A673 (cell line): Measurements from ENCODE around the gene PSME3IP1. TPM values are rescaled to one million over a fixed set of nuclear protein-coding genes. Genes with fewer than 3 reads are reported as not detected.

Experiments used
- BruUV-seq: library from RNA; stranded (reverse); fragments of 400-500 nt; replicated peaks from 2 replicates; lab custom pipeline; 2021; lab: Mats Ljungman, UMichigan
- CTCF ChIA-PET: fragments of 300-600 bp; sonication (Branson Sonifier 250); formaldehyde crosslinking; loops from one replicate; lab custom pipeline; 2022; ENCODE audit warnings: antibody characterized with exemption; lab: Charles Lee
- POLR2A ChIA-PET: fragments of 300-600 bp; sonication (Branson Sonifier 250); formaldehyde crosslinking; loops from one replicate; lab custom pipeline; 2022; ENCODE audit warnings: antibody characterized with exemption; ENCODE audit not compliant: low non-redundant PET; lab: Charles Lee
- DNase-seq: peaks from one replicate; pipeline ENCODE4 v3.0.0-alpha.2; 2015; ENCODE audit warnings: low spot score
- H3K27ac ChIP-seq: fragments of 200-600 bp; sonication (generic); 2 replicates; pipeline ENCODE4 v1.5.1; 2016; ENCODE audit warnings: mixed run types, low read depth, mild to moderate bottlenecking, mixed read lengths, antibody characterized with exemption, low read length; ENCODE audit not compliant: poor library complexity, severe bottlenecking
- H3K27me3 ChIP-seq: fragments of 200-600 bp; sonication (generic); replicated peaks from 2 replicates; pipeline ENCODE4 v1.6.1; 2017; ENCODE audit warnings: mixed run types, low read depth, mild to moderate bottlenecking, mixed read lengths, antibody characterized with exemption, low read length; ENCODE audit not compliant: insufficient read depth, poor library complexity
- H3K36me3 ChIP-seq: fragments of 200-600 bp; sonication (generic); 2 replicates; pipeline ENCODE4 v1.6.1; 2016; ENCODE audit warnings: mixed run types, mild to moderate bottlenecking, mixed read lengths, antibody characterized with exemption, low read length; ENCODE audit not compliant: insufficient read depth, poor library complexity, severe bottlenecking
- H3K4me1 ChIP-seq: fragments of 200-600 bp; sonication (generic); 2 replicates; pipeline ENCODE4 v1.6.1; 2017; ENCODE audit warnings: mixed run types, mild to moderate bottlenecking, mixed read lengths, antibody characterized with exemption, low read length; ENCODE audit not compliant: insufficient read depth, poor library complexity, severe bottlenecking
- H3K4me3 ChIP-seq: fragments of 200-600 bp; sonication (generic); 2 replicates; pipeline ENCODE4 v1.5.1; 2016; ENCODE audit warnings: low read depth, mixed run types, mild to moderate bottlenecking, mixed read lengths, low read length; ENCODE audit not compliant: poor library complexity, severe bottlenecking
- H3K9me3 ChIP-seq: fragments of 200-600 bp; sonication (generic); 2 replicates; pipeline ENCODE4 v1.6.1; 2016; ENCODE audit warnings: mixed run types, low read depth, mild to moderate bottlenecking, mixed read lengths, antibody characterized with exemption, low read length; ENCODE audit not compliant: poor library complexity, severe bottlenecking
- EZH2 ChIP-seq: fragments of 200-600 bp; sonication (generic); IDR thresholded peaks from 2 replicates; pipeline ENCODE4 v1.6.1; 2017; ENCODE audit warnings: borderline replicate concordance, low read depth, mild to moderate bottlenecking, mixed read lengths, antibody characterized with exemption, low read length; ENCODE audit not compliant: poor library complexity, severe bottlenecking
- intact Hi-C: fragments of 100-400 bp; cut with micrococcal nuclease; formaldehyde crosslinking; loops from one replicate; pipeline ENCODE4 v1.10.0; 2022; ENCODE audit not compliant: unreplicated experiment
- total RNA-seq: library from RNA; stranded (reverse); gene quantifications from 2 replicates; pipeline ENCODE4 v1.2.3, GENCODE V29; 2021
- TF ChIP-seq, protein P1 (sequence below): fragments of 300-800, 200-600 bp; sonication (generic); conservative IDR thresholded peaks from 2 replicates; pipeline ENCODE4 v1.5.1; 2017; ENCODE audit warnings: low read depth, mild to moderate bottlenecking, antibody characterized with exemption, low read length, moderate library complexity, mixed read lengths

PSME3IP1 gene
- total RNA-seq, 1 experiment from 2014 or later: 128 TPM

- TF ChIP-seq, protein P1, sequence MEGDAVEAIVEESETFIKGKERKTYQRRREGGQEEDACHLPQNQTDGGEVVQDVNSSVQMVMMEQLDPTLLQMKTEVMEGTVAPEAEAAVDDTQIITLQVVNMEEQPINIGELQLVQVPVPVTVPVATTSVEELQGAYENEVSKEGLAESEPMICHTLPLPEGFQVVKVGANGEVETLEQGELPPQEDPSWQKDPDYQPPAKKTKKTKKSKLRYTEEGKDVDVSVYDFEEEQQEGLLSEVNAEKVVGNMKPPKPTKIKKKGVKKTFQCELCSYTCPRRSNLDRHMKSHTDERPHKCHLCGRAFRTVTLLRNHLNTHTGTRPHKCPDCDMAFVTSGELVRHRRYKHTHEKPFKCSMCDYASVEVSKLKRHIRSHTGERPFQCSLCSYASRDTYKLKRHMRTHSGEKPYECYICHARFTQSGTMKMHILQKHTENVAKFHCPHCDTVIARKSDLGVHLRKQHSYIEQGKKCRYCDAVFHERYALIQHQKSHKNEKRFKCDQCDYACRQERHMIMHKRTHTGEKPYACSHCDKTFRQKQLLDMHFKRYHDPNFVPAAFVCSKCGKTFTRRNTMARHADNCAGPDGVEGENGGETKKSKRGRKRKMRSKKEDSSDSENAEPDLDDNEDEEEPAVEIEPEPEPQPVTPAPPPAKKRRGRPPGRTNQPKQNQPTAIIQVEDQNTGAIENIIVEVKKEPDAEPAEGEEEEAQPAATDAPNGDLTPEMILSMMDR: no peak
- no peak for TF ChIP-seq EZH2
- Histone ChIP-seq H3K4me3 (no peak overlapping the region), H3K4me1 (peaks cover 28% of the 10 kb centered on the region), H3K27ac (no peak overlapping the region), H3K36me3 (peaks cover 3% of the 10 kb centered on the region), H3K9me3 (no peaks in the 10 kb centered on the region), H3K27me3 (no peaks in the 10 kb centered on the region)
- no peak for DNase-seq
- ChIA-PET CTCF (no interaction called here), POLR2A (interaction anchor here (0.6 kb wide), 1 partner anchor 70 kb away, joined by 9 read pairs; no protein-coding TSS in a partner anchor)
- no TSS peak for BruUV-seq
- intact Hi-C loops: no loop called here
Measured at GRCh38 chr16:57192720-57193486, 7.1 kb upstream of the PSME3IP1 start.

GRCh38 chr16:57192146-57192545 is 6.3 kb upstream of the PSME3IP1 start:
- intact Hi-C loops: no loop called here
- Histone ChIP-seq H3K27ac (no peak overlapping the region), H3K4me1 (peaks cover 28% of the 10 kb centered on the region), H3K36me3 (peaks cover 3% of the 10 kb centered on the region), H3K27me3 (no peaks in the 10 kb centered on the region), H3K9me3 (no peaks in the 10 kb centered on the region), H3K4me3 (no peak overlapping the region)
- ChIA-PET CTCF (no interaction called here), POLR2A (interaction anchor here (0.6 kb wide), 1 partner anchor 69 kb away, joined by 9 read pairs; no protein-coding TSS in a partner anchor)
- BruUV-seq: no TSS peak
- DNase-seq: no peak
- no peak for TF ChIP-seq EZH2
- TF ChIP-seq, protein P1: no peak

- BruUV-seq: no TSS peak
- H3K27ac ChIP-seq: peak overlapping the region; percentile 24
- intact Hi-C loops: no loop called here
- H3K4me3 ChIP-seq: no peak overlapping the region
- ChIA-PET CTCF (no interaction called here), POLR2A (no interaction called here)
- peaks cover 3% of the 10 kb centered on the region for H3K36me3 ChIP-seq
- peak; percentile 18 for DNase-seq
- H3K4me1 ChIP-seq: peaks cover 24% of the 10 kb centered on the region
- H3K27me3 ChIP-seq: no peaks in the 10 kb centered on the region
- no peak for TF ChIP-seq EZH2
- TF ChIP-seq, protein P1: no peak
- H3K9me3 ChIP-seq: no peaks in the 10 kb centered on the region
Measured at GRCh38 chr16:57191056-57191571, 5.3 kb upstream of the PSME3IP1 start.
